K562 (cell line): ENCODE measurements around the gene CAPN2. TPM values are rescaled to one million over a fixed set of nuclear protein-coding genes. Genes with fewer than 3 reads are reported as not detected.

Experiments
- ATAC-seq: fragments of 200-7000 bp; cut with Tn5 transposase; 3 replicates; pipeline ENCODE4 v1.9.1; 2020; ENCODE audit warnings: moderate library complexity
- BruUV-seq: library from RNA; stranded (reverse); fragments of 400-500 nt; replicated peaks from 2 replicates; lab custom pipeline; 2021; lab: Mats Ljungman, UMichigan
- CTCF ChIA-PET: fragments of 300-600 bp; formaldehyde crosslinking; extraction: SDS; loops from one replicate; lab custom pipeline; 2021; ENCODE audit warnings: low intra/inter-chr PET ratio; lab: Yijun Ruan, JAX
- POLR2A ChIA-PET: fragments of 300-600, 350-650 bp; sonication (Branson Sonifier 250); formaldehyde crosslinking; extraction: SDS; loops from one replicate; lab custom pipeline; 2021; ENCODE audit warnings: antibody characterized with exemption, inconsistent platforms; lab: Yijun Ruan, JAX
- DNase-seq, 4 experiments: peaks; one replicate each; pipeline versions ENCODE4 v3.0.0 to v3.0.0-alpha.2; 2011 to 2018; ENCODE audit warnings: low spot score in 3 of 4, mixed read lengths in 3 of 4; ENCODE audit errors: extremely low read depth in 1 of 4
- FAIRE-seq: peaks from 2 replicates; lab custom pipeline; 2011; peaks lifted over from hg19 to GRCh38; lab: Jason Lieb, UNC
- H2AFZ ChIP-seq: 2 replicates; pipeline ENCODE4 v1.6.0; 2011; ENCODE audit warnings: low read depth, low read length, control low read depth, inconsistent platforms
- H3K27ac ChIP-seq: fragments of 200-600 bp; 3 replicates; pipeline ENCODE4 v1.8.0; 2011; ENCODE audit warnings: low read depth, mild to moderate bottlenecking, control low read depth, inconsistent platforms, low read length, moderate library complexity, mixed read lengths; ENCODE audit errors: extremely low read depth
- H3K27me3 ChIP-seq, 2 experiments: fragments of 300-600 bp in 1 of 2; 2 replicates in 1 of 2; 3 replicates in 1 of 2; pipeline versions ENCODE4 v1.6.0 to v1.8.0; 2011; ENCODE audit warnings: inconsistent platforms in 2 of 2, low read length in 2 of 2, mild to moderate bottlenecking in 1 of 2, mixed read lengths in 1 of 2, moderate library complexity in 1 of 2; ENCODE audit not compliant: control insufficient read depth in 2 of 2, insufficient read depth in 2 of 2
- H3K36me3 ChIP-seq: fragments of 300-600 bp; 3 replicates; pipeline ENCODE4 v1.8.0; 2011; ENCODE audit warnings: mild to moderate bottlenecking, low read length, inconsistent platforms; ENCODE audit not compliant: control insufficient read depth, insufficient read depth
- H3K4me1 ChIP-seq, 2 experiments: fragments of 200-600 bp in 1 of 2; replicated peaks in 1 of 2; 2 replicates in 1 of 2; 3 replicates in 1 of 2; pipeline versions ENCODE4 v1.5.1 to v1.8.0; 2011; ENCODE audit warnings: inconsistent platforms in 2 of 2, low read length in 2 of 2, mild to moderate bottlenecking in 1 of 2, mixed read lengths in 1 of 2, moderate library complexity in 1 of 2; ENCODE audit not compliant: control insufficient read depth in 2 of 2, insufficient read depth in 2 of 2
- H3K4me2 ChIP-seq: 2 replicates; pipeline ENCODE4 v1.6.1; 2011; ENCODE audit warnings: low read length, control low read depth, inconsistent platforms, mixed read lengths; ENCODE audit not compliant: insufficient read depth
- H3K4me3 ChIP-seq: fragments of 200-600 bp; sonication (generic), shearing (Covaris generic); 2 replicates; pipeline ENCODE4 v1.5.1; 2016; ENCODE audit warnings: control low read depth, inconsistent platforms
- H3K79me2 ChIP-seq: fragments of 200-600 bp; 3 replicates; pipeline ENCODE4 v1.8.0; 2011; ENCODE audit warnings: low read length, inconsistent platforms; ENCODE audit not compliant: control insufficient read depth, insufficient read depth
- H3K9ac ChIP-seq, 2 experiments: 2 replicates each; pipeline versions ENCODE4 v1.6.0 to v1.6.1; 2011; ENCODE audit warnings: low read depth in 2 of 2, low read length in 2 of 2, control low read depth in 1 of 2, inconsistent platforms in 1 of 2, mild to moderate bottlenecking in 1 of 2, mixed read lengths in 1 of 2; ENCODE audit not compliant: insufficient read depth in 1 of 2
- H3K9me1 ChIP-seq: one replicate; pipeline ENCODE4 v1.6.0; 2011; ENCODE audit warnings: inconsistent platforms, mild to moderate bottlenecking, low read length, moderate library complexity; ENCODE audit not compliant: control insufficient read depth, insufficient read depth
- H3K9me3 ChIP-seq: replicated peaks from 2 replicates; pipeline ENCODE4 v1.5.1; 2011; ENCODE audit warnings: low read depth, low read length, inconsistent platforms; ENCODE audit not compliant: control insufficient read depth, insufficient read depth
- H4K20me1 ChIP-seq: replicated peaks from 2 replicates; pipeline ENCODE4 v1.6.1; 2011; ENCODE audit warnings: low read length, inconsistent platforms, mixed read lengths; ENCODE audit not compliant: control insufficient read depth, insufficient read depth
- FIP1L1 ChIP-seq: fragments of 200-400 bp; formaldehyde crosslinking; IDR thresholded peaks from 2 replicates; pipeline ENCODE4 v1.6.1; 2018; ENCODE audit warnings: mild to moderate bottlenecking, low read depth, low read length; ENCODE audit not compliant: poor library complexity, severe bottlenecking
- POLR3G ChIP-seq: IDR thresholded peaks from 2 replicates; pipeline ENCODE4 v1.6.1; 2011; ENCODE audit not compliant: insufficient read length, insufficient replicate concordance; ENCODE audit errors: extremely low read depth
- ZNF431 ChIP-seq: sonication (generic); formaldehyde crosslinking; IDR thresholded peaks from 2 replicates; pipeline ENCODE4 v1.8.0; 2022; ENCODE audit warnings: mild to moderate bottlenecking, missing genetic modification reagents
- ZNF778 ChIP-seq: fragments of 450-650 bp; formaldehyde crosslinking; IDR thresholded peaks from 2 replicates; pipeline ENCODE4 v1.4.0; 2020; ENCODE audit warnings: mild to moderate bottlenecking, moderate library complexity
- WGBS: fragments of 100-300 bp; shearing (Covaris generic); methylation state at CpG from one replicate; pipeline ENCODE4 v1.1.6; 2016; ENCODE audit warnings: low coverage, mixed read lengths; ENCODE audit not compliant: insufficient coverage; ENCODE audit errors: missing lambda C conversion rate; 5-methylcytosine and 5-hydroxymethylcytosine counted together
- in situ Hi-C: fragments of 300-500 bp; cut with MboI; formaldehyde crosslinking; loops from 4 replicates; pipeline ENCODE4 v1.15.0; 2018; ENCODE audit warnings: inconsistent platforms, mixed read lengths
- intact Hi-C: fragments of 100-400 bp; cut with micrococcal nuclease; formaldehyde crosslinking; loops from 2 replicates; pipeline ENCODE4 v1.14.2; 2022
- polyA plus RNA-seq, 8 experiments: library from polyadenylated mRNA; depleted of rRNA in 4 of 8; stranded (reverse) in 5 of 8; unstranded in 3 of 8; fragments of >200 nt; fragmentation: Nextera tagmentation in 2 of 8; fragmentation: Illumina TruSeq in 1 of 8; extraction: Ambion mirVana in 2 of 8; extraction: Trizol in 1 of 8; gene quantifications; 2 replicates each; pipeline versions ENCODE4 v1.2.1 to v1.2.3, GENCODE V29; 2011 to 2014; ENCODE audit warnings: inconsistent platforms in 1 of 8, missing spikeins in 1 of 8
- total RNA-seq, 7 experiments: library from RNA; depleted of rRNA in 6 of 7; stranded (reverse); fragments of >200 nt in 6 of 7; fragmentation: Illumina TruSeq in 2 of 7; extraction: Trizol in 2 of 7; gene quantifications; 2 replicates each; pipeline versions ENCODE4 v1.2.1 to v1.2.3, GENCODE V29; 2011 to 2021; ENCODE audit warnings: low replicate concordance in 1 of 7

CAPN2 gene
- total and polyA plus RNA-seq, 9 of the 15 experiments (the other 6 are each of a cell fraction or from before 2014, with no cell fraction given), result 24.6 to 157 (median 101) TPM

DNA sequence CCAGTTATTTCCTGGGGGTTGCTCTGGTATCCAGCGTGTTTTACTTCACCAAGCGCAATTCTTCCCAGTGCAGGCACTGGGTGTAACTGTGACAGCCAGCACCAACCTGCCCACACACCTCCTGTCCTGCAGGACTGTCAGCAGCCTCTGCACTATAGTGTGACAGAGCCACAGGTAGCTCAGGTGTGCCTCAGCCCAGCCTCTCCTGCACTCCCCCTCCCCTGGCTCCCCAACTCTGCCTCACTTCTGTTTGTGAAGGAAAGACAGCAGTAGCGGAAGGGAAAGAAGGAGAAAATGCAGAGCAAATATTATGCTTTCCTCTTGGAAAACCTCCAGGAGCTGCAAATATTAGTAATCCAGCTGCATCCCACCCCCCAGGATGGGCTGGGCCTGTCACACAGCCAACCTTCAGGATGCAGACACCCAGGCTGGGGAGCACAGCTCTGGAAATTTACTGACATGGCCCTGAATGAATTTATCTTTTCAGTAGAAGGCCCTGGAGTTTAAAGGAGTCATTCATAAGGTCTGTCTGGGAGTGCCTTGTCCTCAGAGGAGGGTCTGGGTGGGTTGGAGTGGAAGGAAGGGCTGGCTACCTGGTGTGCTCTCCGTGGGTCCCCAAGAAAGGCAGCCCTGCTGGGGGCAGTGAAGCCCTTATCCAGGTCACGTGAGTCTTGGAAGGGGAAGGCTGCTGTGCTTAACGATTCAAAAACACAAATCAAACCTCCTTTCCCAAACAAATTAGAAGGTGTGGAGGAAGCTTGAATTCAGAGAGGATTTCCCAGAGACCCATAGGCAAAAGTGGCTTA lies 20.9 kb downstream of the CAPN2 start:
- ChIA-PET POLR2A (interaction anchor here (0.5 to 0.9 kb wide), 4 partner anchors 11 to 1539 kb away, joined by 3 read pairs; no protein-coding TSS in a partner anchor), CTCF (no interaction called here)
- Histone ChIP-seq H4K20me1 (no peaks in the 10 kb centered on the region), H3K27ac (peak overlapping the region; percentile 35; the same call in 1 of the 3 replicates), H3K9me1 (no peaks in the 10 kb centered on the region), H3K79me2 (peaks cover 10% of the 10 kb centered on the region; the same call in 2 of the 3 replicates), H3K27me3 (no peaks in the 10 kb centered on the region), H3K4me2 (no peak overlapping the region), H3K4me1 (peaks cover 7 to 22% of the 10 kb centered on the region in 2 experiments; a peak in 4 of 5 replicates), H3K9me3 (no peaks in the 10 kb centered on the region), H3K9ac (peak overlapping the region in 1 of 2 experiments; percentile 50; a peak in 1 of 4 replicates), H2AFZ (no peak overlapping the region), H3K4me3 (no peak overlapping the region), H3K36me3 (peaks cover 42% of the 10 kb centered on the region)
- BruUV-seq, result no TSS peak
- intact Hi-C loops, result no loop called here
- ATAC-seq, result no peak
- no peak for DNase-seq
- FAIRE-seq, result no peak
- in situ Hi-C loops, result no loop called here
- 85% methylated on average over 6 of the region's 6 CpGs for WGBS
- TF ChIP-seq ZNF778 (CRISPR knock-in tag) (no peak), FIP1L1 (no peak), ZNF431 (CRISPR knock-in tag) (0 out of 2 replicates have a peak, but pooled peaks have one; percentile 47), POLR3G (no peak)
